Activated naive CD4-positive, alpha-beta T cell treated with Interleukin-2 at 50 U/mL for 16 hours (primary cell): Measurements from ENCODE around the gene PROM1.

Experiments
- DNase-seq: peaks from one replicate; pipeline ENCODE4 v3.0.0-alpha.2; 2020

The PROM1 gene

GRCh38 chr4:15936495-15936894, 147.3 kb downstream of the PROM1 start:
- no peak for DNase-seq

GRCh38 chr4:15935504-15936402, 148.1 kb downstream of the PROM1 start:
- no peak for DNase-seq

- DNase-seq, result no peak
Measured at GRCh38 chr4:15934259-15934658, 149.6 kb downstream of the PROM1 start.

GRCh38 chr4:15931451-15932210, 152.2 kb downstream of the PROM1 start:
- DNase-seq, result no peak

GRCh38 chr4:15930314-15930713, 153.5 kb downstream of the PROM1 start:
- no peak for DNase-seq

GRCh38 chr4:15929540-15929939, 154.3 kb downstream of the PROM1 start:
- no peak for DNase-seq

GRCh38 chr4:15928883-15929282, 154.9 kb downstream of the PROM1 start:
- no peak for DNase-seq

- DNase-seq, result no peak
Measured at GRCh38 chr4:15926486-15926885, 157.3 kb downstream of the PROM1 start.

GRCh38 chr4:15925830-15926229, 158.0 kb downstream of the PROM1 start:
- no peak for DNase-seq

GRCh38 chr4:15921592-15921932, 162.3 kb downstream of the PROM1 start:
- DNase-seq, result no peak

GRCh38 chr4:15920723-15921591, 162.9 kb downstream of the PROM1 start:
- no peak for DNase-seq

GRCh38 chr4:15918484-15919129, 165.2 kb downstream of the PROM1 start:
- DNase-seq, result no peak
